ENCODE results near the gene ABHD14A. TPM values are rescaled to one million over a fixed set of nuclear protein-coding genes. Genes with fewer than 3 reads are reported as not detected.

The ABHD14A gene
- total RNA-seq, 2 experiments from 2014 or later, result 7.5 to 8.9 TPM

DNA sequence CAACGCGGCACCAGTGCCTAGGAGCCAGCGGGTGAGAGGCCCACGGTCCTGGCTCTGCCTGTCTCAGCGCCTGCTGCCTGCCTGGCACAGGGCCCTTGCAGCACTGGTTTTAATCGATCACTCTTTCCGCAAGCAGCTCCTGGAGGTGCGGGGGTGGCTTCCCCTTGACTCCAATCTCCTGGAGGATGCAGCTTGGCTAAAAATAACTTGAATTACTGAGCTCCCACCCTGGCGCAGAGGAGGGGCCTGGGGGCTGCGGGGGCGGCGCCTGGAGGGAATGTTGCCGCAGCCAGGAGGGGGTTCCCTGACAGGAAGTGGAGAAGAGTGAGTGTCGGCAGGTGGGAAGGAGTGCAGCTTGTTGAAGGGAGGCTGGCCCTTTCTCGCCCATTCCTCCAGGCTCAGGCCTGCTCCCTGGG lies 30.7 kb downstream of the ABHD14A start:
- H3K4me1 ChIP-seq (ENCODE audit: insufficient read depth, low read length, poor library complexity, severe bottlenecking), result peaks cover 15% of the 10 kb centered on the region
- no peak for TF ChIP-seq EZH2phosphoT487 (IDR thresholded peaks at IDR 0.05; ENCODE audit: borderline replicate concordance, low read depth, low read length)
- TF ChIP-seq, protein P1, sequence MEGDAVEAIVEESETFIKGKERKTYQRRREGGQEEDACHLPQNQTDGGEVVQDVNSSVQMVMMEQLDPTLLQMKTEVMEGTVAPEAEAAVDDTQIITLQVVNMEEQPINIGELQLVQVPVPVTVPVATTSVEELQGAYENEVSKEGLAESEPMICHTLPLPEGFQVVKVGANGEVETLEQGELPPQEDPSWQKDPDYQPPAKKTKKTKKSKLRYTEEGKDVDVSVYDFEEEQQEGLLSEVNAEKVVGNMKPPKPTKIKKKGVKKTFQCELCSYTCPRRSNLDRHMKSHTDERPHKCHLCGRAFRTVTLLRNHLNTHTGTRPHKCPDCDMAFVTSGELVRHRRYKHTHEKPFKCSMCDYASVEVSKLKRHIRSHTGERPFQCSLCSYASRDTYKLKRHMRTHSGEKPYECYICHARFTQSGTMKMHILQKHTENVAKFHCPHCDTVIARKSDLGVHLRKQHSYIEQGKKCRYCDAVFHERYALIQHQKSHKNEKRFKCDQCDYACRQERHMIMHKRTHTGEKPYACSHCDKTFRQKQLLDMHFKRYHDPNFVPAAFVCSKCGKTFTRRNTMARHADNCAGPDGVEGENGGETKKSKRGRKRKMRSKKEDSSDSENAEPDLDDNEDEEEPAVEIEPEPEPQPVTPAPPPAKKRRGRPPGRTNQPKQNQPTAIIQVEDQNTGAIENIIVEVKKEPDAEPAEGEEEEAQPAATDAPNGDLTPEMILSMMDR (conservative IDR thresholded peaks at IDR 0.05; ENCODE audit: low read length), result no peak
- no peak overlapping the region; the same call in 1 of the 2 replicates for H2AFZ ChIP-seq (ENCODE audit: low read length)
- no peak for DNase-seq (ENCODE audit: low spot score)
- H3K4me3 ChIP-seq (ENCODE audit: low read depth, low read length, poor library complexity, severe bottlenecking), result no peak overlapping the region
- H3K27ac ChIP-seq (ENCODE audit: low read depth, low read length, poor library complexity, severe bottlenecking), result no peak overlapping the region
- no TSS peak for BruUV-seq (replicated peaks)
- no peaks in the 10 kb centered on the region for H3K9me3 ChIP-seq (ENCODE audit: low read length)
- H3K36me3 ChIP-seq (ENCODE audit: insufficient read depth, low read length), result no peaks in the 10 kb centered on the region
- intact Hi-C loops (cut with micrococcal nuclease; ENCODE audit: unreplicated experiment), result no loop called here
- H3K9me2 ChIP-seq (ENCODE audit: insufficient read depth, low read length), result no peaks in the 10 kb centered on the region
- H3K79me2 ChIP-seq (ENCODE audit: insufficient read depth, low read depth, low read length), result no peaks in the 10 kb centered on the region
- CTCF ChIA-PET (ENCODE audit: unreplicated experiment), result no interaction called here
- POLR2A ChIA-PET, result no interaction called here
- H3K4me2 ChIP-seq (ENCODE audit: low read length), result no peak overlapping the region
- H4K20me1 ChIP-seq (ENCODE audit: insufficient read depth, low read length), result no peaks in the 10 kb centered on the region

DNA sequence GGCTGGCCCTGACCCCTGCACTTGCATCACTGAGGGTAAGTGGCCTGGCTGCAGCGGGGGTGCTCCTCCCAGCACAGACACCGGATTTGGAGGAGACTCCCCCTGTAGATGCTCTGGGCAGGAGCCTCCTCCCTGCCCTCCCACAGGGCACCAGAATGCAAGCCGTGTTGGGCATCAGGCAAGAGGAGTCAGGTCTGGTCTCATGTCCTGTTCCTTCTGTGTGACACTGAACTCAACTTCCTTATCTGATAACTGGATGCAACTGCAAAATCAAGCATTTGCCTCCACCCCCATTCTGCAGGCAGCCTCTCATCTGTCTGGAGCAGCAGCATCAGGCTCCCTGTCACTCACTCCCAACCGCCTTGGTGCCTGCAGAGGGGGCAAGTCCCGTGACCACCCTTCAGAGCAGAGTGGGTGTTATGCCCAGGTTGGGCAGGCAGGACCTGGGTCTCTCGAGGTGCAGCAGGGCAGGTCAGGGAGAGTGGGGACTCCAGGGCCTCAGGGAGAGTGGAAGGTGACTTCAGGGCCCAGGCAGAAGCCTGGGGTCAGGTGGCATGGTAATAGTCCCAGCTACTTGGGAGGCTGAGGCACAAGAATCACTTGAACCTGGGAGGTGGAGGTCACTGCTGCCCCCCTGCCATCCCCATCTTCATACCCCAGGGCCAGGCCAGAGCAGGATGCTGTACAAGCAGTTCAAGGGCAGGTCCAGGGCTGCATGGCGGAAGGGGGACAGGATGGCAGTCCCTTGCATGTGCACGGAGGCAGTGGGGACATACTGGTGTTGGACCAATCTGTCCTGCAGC lies 31.4 kb downstream of the ABHD14A start:
- DNase-seq (ENCODE audit: low spot score), result no peak
- CTCF ChIA-PET (ENCODE audit: unreplicated experiment), result interaction anchor here (0.6 kb wide), 1 partner anchor 177 kb away, joined by 3 read pairs; no protein-coding TSS in a partner anchor
- Histone ChIP-seq H3K4me3 (ENCODE audit: low read depth, low read length, poor library complexity, severe bottlenecking) (no peak overlapping the region), H2AFZ (ENCODE audit: low read length) (no peak overlapping the region; the same call in 1 of the 2 replicates), H3K27ac (ENCODE audit: low read depth, low read length, poor library complexity, severe bottlenecking) (no peak overlapping the region), H3K36me3 (ENCODE audit: insufficient read depth, low read length) (no peaks in the 10 kb centered on the region), H3K4me2 (ENCODE audit: low read length) (no peak overlapping the region), H3K4me1 (ENCODE audit: insufficient read depth, low read length, poor library complexity, severe bottlenecking) (peaks cover 15% of the 10 kb centered on the region), H3K9me3 (ENCODE audit: low read length) (no peaks in the 10 kb centered on the region), H3K9me2 (ENCODE audit: insufficient read depth, low read length) (no peaks in the 10 kb centered on the region), H3K79me2 (ENCODE audit: insufficient read depth, low read depth, low read length) (no peaks in the 10 kb centered on the region), H4K20me1 (ENCODE audit: insufficient read depth, low read length) (no peaks in the 10 kb centered on the region)
- POLR2A ChIA-PET, result no interaction called here
- BruUV-seq (replicated peaks), result no TSS peak
- TF ChIP-seq, protein P1 (conservative IDR thresholded peaks at IDR 0.05; ENCODE audit: low read length), result no peak
- no peak for TF ChIP-seq EZH2phosphoT487 (IDR thresholded peaks at IDR 0.05; ENCODE audit: borderline replicate concordance, low read depth, low read length)
- intact Hi-C loops (cut with micrococcal nuclease; ENCODE audit: unreplicated experiment), result no loop called here

DNA sequence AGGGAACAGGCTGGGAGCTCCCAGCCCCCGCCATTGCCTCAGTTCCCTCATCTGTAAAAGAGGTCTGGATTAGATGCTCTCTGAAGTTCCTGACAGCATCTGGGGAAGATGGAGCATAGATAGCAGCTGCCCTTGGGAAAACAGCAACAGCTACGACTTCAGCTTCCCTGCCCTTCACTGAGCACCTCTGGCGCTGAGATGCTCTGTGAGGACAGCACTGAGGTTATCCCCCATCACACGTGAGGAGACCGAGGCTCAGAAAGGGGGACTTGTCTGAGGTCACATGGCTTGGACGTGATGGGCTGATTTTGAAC lies 31.9 kb downstream of the ABHD14A start:
- Histone ChIP-seq H2AFZ (ENCODE audit: low read length) (no peak overlapping the region), H3K79me2 (ENCODE audit: insufficient read depth, low read depth, low read length) (no peaks in the 10 kb centered on the region), H3K4me3 (ENCODE audit: low read depth, low read length, poor library complexity, severe bottlenecking) (no peak overlapping the region), H3K4me2 (ENCODE audit: low read length) (no peak overlapping the region), H3K4me1 (ENCODE audit: insufficient read depth, low read length, poor library complexity, severe bottlenecking) (peaks cover 9% of the 10 kb centered on the region), H3K36me3 (ENCODE audit: insufficient read depth, low read length) (no peaks in the 10 kb centered on the region), H4K20me1 (ENCODE audit: insufficient read depth, low read length) (no peaks in the 10 kb centered on the region), H3K27ac (ENCODE audit: low read depth, low read length, poor library complexity, severe bottlenecking) (no peak overlapping the region), H3K9me3 (ENCODE audit: low read length) (no peaks in the 10 kb centered on the region), H3K9me2 (ENCODE audit: insufficient read depth, low read length) (no peaks in the 10 kb centered on the region)
- no peak for TF ChIP-seq EZH2phosphoT487 (IDR thresholded peaks at IDR 0.05; ENCODE audit: borderline replicate concordance, low read depth, low read length)
- TF ChIP-seq, protein P1 (conservative IDR thresholded peaks at IDR 0.05; ENCODE audit: low read length), result no peak
- POLR2A ChIA-PET, result interaction anchor here (0.5 kb wide), 1 partner anchor 723 kb away, joined by 3 read pairs; no protein-coding TSS in a partner anchor
- intact Hi-C loops (cut with micrococcal nuclease; ENCODE audit: unreplicated experiment), result no loop called here
- BruUV-seq (replicated peaks), result no TSS peak
- CTCF ChIA-PET (ENCODE audit: unreplicated experiment), result interaction anchor here (0.6 kb wide), 1 partner anchor 177 kb away, joined by 3 read pairs; no protein-coding TSS in a partner anchor
- DNase-seq (ENCODE audit: low spot score), result no peak

Data from OCI-LY7 (cell line).